ENCODE data around the gene NRSN2.

Gene NRSN2

DNA sequence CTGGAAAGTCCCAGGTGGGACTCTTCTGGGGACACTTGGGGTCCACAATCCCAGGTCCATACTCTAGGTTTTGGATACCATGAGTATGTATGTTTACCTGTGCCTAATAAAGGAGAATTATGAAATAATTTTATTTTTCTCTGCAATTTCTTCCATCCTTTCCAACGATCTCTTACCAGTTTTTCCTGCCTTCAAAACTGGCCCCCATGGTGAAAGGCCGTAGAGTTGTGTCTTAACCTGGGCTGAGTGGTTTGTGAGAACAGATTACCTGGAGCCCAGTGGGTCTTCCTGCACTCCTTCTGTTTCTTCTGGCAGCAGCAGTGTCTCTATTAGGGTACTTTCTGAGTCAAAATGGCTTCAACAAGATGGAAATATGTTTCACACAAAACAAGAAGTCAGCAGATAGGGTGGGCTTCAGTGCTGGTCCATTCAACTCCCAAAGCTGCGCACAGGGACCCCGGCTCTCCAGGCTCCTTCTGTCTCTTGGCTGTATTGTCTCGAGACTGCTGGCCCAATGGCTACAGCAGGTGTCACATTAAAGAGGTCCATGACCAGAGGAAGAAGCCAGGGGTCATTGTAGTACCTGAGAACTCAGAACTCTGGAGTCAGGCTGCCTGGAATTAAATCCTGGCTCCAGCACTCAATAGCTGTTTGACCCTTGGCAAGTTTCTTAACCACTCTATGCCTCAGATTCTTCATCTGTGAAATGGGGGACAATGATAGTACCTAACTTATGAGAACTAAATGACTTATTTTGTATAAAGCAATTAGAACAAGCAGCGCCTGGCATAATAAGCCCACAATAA is 50.7 kb downstream of the NRSN2 start:
- no peak for TF ChIP-seq CTCF (IDR thresholded peaks at IDR 0.05; ENCODE audit: control extremely low read depth, extremely low read depth, low read depth, missing control alignments)
- DNase-seq (ENCODE audit: extremely low spot score), result no peak
- POLR2A ChIA-PET, result interaction anchor here (2.8 kb wide), 1 partner anchor 10 kb away, joined by 9 read pairs; no protein-coding TSS in a partner anchor
- CTCF ChIA-PET, result interaction anchor here (1.7 kb wide), 1 partner anchor 10 kb away, joined by 6 read pairs; no protein-coding TSS in a partner anchor

DNA sequence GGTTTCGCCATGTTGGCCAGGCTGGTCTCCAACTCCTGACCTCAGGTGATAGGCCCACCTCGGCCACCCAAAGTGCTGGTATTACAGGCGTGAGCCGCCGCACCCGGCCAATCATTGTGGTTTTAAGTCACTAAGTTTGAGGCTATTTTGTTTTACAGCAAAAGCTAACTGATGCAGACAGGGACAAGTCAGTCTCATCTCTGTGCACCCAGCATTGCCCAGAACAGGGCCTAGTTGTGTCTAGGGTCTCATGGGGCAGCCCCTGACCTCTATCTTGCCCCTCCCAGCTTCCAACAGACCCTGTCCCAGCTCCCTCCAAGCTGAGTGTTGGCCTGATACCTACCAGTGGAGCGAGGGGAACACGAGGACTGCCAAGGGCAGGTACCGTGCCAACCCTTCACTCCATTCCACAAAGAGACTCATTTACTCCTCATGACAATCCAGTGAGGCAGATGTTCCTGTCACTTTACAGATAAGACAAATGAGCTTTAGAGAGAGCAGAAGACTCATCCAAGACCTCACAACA is 52.3 kb downstream of the NRSN2 start:
- ChIA-PET CTCF (interaction anchor here (1.0 to 1.7 kb wide), 2 partner anchors 8 to 13 kb away, joined by 3 to 6 read pairs; no protein-coding TSS in a partner anchor), POLR2A (interaction anchor here (2.8 kb wide), 1 partner anchor 8 kb away, joined by 9 read pairs; no protein-coding TSS in a partner anchor)
- no peak for DNase-seq (ENCODE audit: extremely low spot score)
- TF ChIP-seq CTCF (IDR thresholded peaks at IDR 0.05; ENCODE audit: control extremely low read depth, extremely low read depth, low read depth, missing control alignments), result no peak

- no peak for DNase-seq (ENCODE audit: extremely low spot score)
- TF ChIP-seq CTCF (IDR thresholded peaks at IDR 0.05; ENCODE audit: control extremely low read depth, extremely low read depth, low read depth, missing control alignments), result no peak
- ChIA-PET POLR2A (no interaction called here), CTCF (interaction anchor here (1.2 to 2.0 kb wide), 2 partner anchors 18 to 245 kb away, joined by 3 to 6 read pairs; no protein-coding TSS in a partner anchor)
Measured at GRCh38 chr20:400128-400453, 53.2 kb downstream of the NRSN2 start.

GRCh38 chr20:400454-401275 is 53.8 kb downstream of the NRSN2 start:
- DNase-seq (ENCODE audit: extremely low spot score), result no peak
- TF ChIP-seq CTCF (IDR thresholded peaks at IDR 0.05; ENCODE audit: control extremely low read depth, extremely low read depth, low read depth, missing control alignments), result no peak
- POLR2A ChIA-PET, result no interaction called here
- CTCF ChIA-PET, result interaction anchor here (1.2 to 2.0 kb wide), 2 partner anchors 18 to 245 kb away, joined by 3 to 6 read pairs; no protein-coding TSS in a partner anchor

DNA sequence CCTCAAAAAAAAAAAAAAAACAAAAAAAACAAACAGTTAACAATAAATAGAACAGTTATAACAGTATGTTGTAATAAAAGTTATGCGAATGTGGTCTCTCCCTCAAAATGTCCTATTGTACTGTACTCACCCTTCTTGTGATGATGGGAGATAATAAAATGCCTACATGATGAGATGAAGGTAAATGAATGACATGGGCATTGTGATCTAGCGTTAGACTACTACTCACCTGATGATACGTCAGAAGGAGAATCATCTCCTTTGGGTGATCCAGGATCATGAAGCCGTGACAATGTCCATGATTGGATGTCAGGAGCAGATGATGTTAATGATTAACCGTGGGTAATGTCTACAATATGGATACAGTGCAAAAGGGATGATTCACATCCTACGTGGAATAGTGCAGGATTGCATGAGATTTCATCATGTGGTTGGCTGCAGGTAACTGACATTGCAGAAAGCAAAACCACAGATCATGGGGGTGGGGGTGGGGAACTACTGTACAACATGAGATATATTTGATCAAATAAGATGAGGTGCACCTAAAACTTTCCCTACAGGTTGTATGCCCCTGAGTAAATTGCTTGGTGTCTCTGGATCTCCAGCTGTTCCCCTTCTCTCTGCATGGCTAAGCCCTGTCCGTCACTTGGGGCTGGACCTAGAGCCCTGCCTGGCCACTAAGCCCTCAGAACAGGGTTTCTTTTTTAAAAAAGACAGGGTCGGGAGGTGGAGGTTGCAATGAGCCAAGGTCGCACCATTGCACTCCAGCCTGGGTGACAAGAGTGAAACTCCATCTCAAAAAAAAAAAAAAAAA is 55.0 kb downstream of the NRSN2 start:
- DNase-seq (ENCODE audit: extremely low spot score), result no peak
- POLR2A ChIA-PET, result no interaction called here
- CTCF ChIA-PET, result interaction anchor here (2.0 to 2.3 kb wide), 3 partner anchors 11 to 243 kb away, joined by 6 to 9 read pairs (median 7); no protein-coding TSS in a partner anchor
- no peak for TF ChIP-seq CTCF (IDR thresholded peaks at IDR 0.05; ENCODE audit: control extremely low read depth, extremely low read depth, low read depth, missing control alignments)
